Hematopoietic multipotent progenitor cell treated with erythropoietin and hydrocortisone succinate and interleukin-3 and kit ligand, for 17 days (in vitro differentiated cells): ENCODE results near the gene VPS45.

Experiments used
- DNase-seq: peaks from one replicate; pipeline ENCODE4 v3.0.0-alpha.2; 2015; ENCODE audit warnings: low spot score

Gene VPS45

GRCh38 chr1:150073516-150073915, 5.9 kb downstream of the VPS45 start:
- DNase-seq = no peak

- no peak for DNase-seq
Observed at GRCh38 chr1:150076066-150076465, 8.5 kb downstream of the VPS45 start.

- DNase-seq = no peak
Observed at GRCh38 chr1:150076985-150077384, 9.4 kb downstream of the VPS45 start.

GRCh38 chr1:150080784-150081183, 13.2 kb downstream of the VPS45 start:
- DNase-seq = no peak

- no peak for DNase-seq
Observed at GRCh38 chr1:150082494-150082893, 14.9 kb downstream of the VPS45 start.

- no peak for DNase-seq
Observed at GRCh38 chr1:150083907-150084306, 16.3 kb downstream of the VPS45 start.

GRCh38 chr1:150085406-150085805, 17.8 kb downstream of the VPS45 start:
- DNase-seq = no peak

GRCh38 chr1:150087415-150087814, 19.8 kb downstream of the VPS45 start:
- no peak for DNase-seq

- DNase-seq = no peak
Observed at GRCh38 chr1:150089846-150090520, 22.4 kb downstream of the VPS45 start.

GRCh38 chr1:150092180-150092791, 24.7 kb downstream of the VPS45 start:
- no peak for DNase-seq

GRCh38 chr1:150093805-150094204, 26.2 kb downstream of the VPS45 start:
- DNase-seq = no peak

GRCh38 chr1:150094734-150095265, 27.2 kb downstream of the VPS45 start:
- DNase-seq = no peak

- DNase-seq = no peak
Observed at GRCh38 chr1:150102986-150103385, 35.4 kb downstream of the VPS45 start.

- no peak for DNase-seq
Observed at GRCh38 chr1:150106341-150106740, 38.8 kb downstream of the VPS45 start.

GRCh38 chr1:150109586-150109985, 42.0 kb downstream of the VPS45 start:
- DNase-seq = no peak

GRCh38 chr1:150110116-150110515, 42.5 kb downstream of the VPS45 start:
- DNase-seq = no peak

GRCh38 chr1:150111670-150112069, 44.1 kb downstream of the VPS45 start:
- no peak for DNase-seq

GRCh38 chr1:150115121-150115520, 47.5 kb downstream of the VPS45 start:
- no peak for DNase-seq

- no peak for DNase-seq
Observed at GRCh38 chr1:150118716-150119115, 51.1 kb downstream of the VPS45 start.

GRCh38 chr1:150121236-150121862, 53.8 kb downstream of the VPS45 start:
- DNase-seq = no peak

- DNase-seq = no peak
Observed at GRCh38 chr1:150126811-150127210, 59.2 kb downstream of the VPS45 start.

- DNase-seq = no peak
Observed at GRCh38 chr1:150127464-150127863, 59.9 kb downstream of the VPS45 start.

- no peak for DNase-seq
Observed at GRCh38 chr1:150127868-150128267, 60.3 kb downstream of the VPS45 start.
